ENCODE measurements around the gene USP47.

DNA sequence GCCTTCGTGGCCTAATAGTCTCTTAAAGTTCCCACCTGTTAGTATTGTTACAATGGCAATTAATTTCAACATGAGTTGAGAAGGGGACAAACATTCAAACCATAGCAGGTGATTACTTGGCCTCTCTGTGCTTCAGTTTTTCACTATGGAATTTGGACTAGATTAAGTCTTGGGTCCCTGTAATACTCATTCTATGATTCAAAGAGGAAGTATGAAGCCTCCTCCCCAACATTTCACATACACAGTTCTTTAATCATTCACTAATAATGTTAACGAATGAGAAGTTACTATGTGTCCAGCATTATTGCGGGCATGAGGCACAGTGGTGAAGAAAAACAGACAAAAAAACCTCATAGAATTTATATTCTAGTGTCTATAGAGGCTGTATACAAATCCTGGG lies 19.9 kb upstream of the USP47 start:
- TF ChIP-seq ZFX (IDR thresholded peaks at IDR 0.05; ENCODE audit: borderline replicate concordance) (no peak), CTCF (IDR thresholded peaks at IDR 0.05) (no peak)

All from 22Rv1 (cell line).